Stimulated activated naive B cell treated with anti-CD40 and anti-IgM and Interleukin-4, amounts not matched to agents 10 μg/mL and 1 μg/mL and 100 μg/mL, for 72 hours (primary cell): ENCODE data around the gene FCER2.

ENCODE experiments used
- ATAC-seq, 2 donors: fragments of 150-1000 bp; cut with Tn5 transposase; replicated peaks; 2 replicates each; pipeline ENCODE4 v1.10.0; 2021; ENCODE audit warnings: moderate library complexity in 1 of 2
- DNase-seq: peaks from one replicate; pipeline ENCODE4 v3.0.0; 2021
- H3K27ac Mint-ChIP-seq: one replicate; pipeline ENCODE4 v1.8.0; 2022; ENCODE audit warnings: mild to moderate bottlenecking, mixed read lengths
- H3K27me3 Mint-ChIP-seq, 2 donors: one replicate each; pipeline ENCODE4 v1.8.0; 2022; ENCODE audit warnings: mixed read lengths in 2 of 2
- H3K36me3 Mint-ChIP-seq, 2 donors: one replicate each; pipeline ENCODE4 v1.8.0; 2022; ENCODE audit warnings: mixed read lengths in 2 of 2, mild to moderate bottlenecking in 1 of 2
- H3K4me1 Mint-ChIP-seq, 2 donors: one replicate each; pipeline ENCODE4 v1.8.0; 2022; ENCODE audit warnings: mixed read lengths in 2 of 2, mild to moderate bottlenecking in 1 of 2
- H3K4me3 Mint-ChIP-seq, 2 donors: one replicate each; pipeline ENCODE4 v1.8.0; 2022; ENCODE audit warnings: mild to moderate bottlenecking in 2 of 2, mixed read lengths in 2 of 2, moderate library complexity in 1 of 2
- H3K9me3 Mint-ChIP-seq, 2 donors: one replicate each; pipeline ENCODE4 v1.8.0; 2022; ENCODE audit warnings: mixed read lengths in 2 of 2, mild to moderate bottlenecking in 1 of 2

FCER2 gene

DNA sequence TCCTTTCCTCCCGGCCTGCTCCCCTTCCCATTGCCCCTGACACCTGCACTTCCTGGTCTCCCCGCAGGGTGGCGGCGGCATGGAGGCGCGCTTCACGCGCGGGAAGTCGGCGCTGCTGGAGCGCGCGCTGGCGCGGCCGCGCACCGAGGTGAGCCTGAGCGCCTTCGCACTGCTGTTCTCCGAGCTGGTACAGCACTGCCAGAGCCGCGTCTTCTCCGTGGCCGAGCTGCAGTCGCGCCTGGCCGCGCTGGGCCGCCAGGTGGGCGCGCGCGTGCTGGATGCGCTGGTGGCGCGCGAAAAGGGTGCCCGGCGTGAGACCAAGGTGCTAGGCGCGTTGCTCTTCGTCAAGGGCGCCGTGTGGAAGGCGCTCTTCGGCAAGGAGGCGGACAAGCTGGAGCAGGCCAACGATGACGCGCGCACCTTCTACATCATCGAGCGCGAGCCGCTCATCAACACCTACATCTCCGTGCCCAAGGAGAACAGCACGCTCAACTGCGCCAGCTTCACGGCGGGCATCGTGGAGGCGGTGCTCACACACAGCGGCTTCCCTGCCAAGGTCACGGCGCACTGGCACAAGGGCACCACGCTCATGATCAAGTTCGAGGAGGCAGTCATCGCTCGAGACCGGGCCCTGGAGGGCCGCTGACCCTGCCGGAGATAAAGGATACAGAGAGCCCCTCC lies 19.6 kb downstream of the FCER2 start:
- peaks cover 5 to 6% of the 10 kb centered on the region in 2 donors for H3K27me3 Mint-ChIP-seq
- no peak for ATAC-seq
- peaks cover 35 to 48% of the 10 kb centered on the region in 2 donors for H3K36me3 Mint-ChIP-seq
- DNase-seq = no peak
- H3K9me3 Mint-ChIP-seq = no peaks in the 10 kb centered on the region
- H3K4me3 Mint-ChIP-seq = peak overlapping the region; percentile 96 to 97
- peaks cover 47 to 78% of the 10 kb centered on the region in 2 donors for H3K4me1 Mint-ChIP-seq
- peak overlapping the region; percentile 98 for H3K27ac Mint-ChIP-seq

DNA sequence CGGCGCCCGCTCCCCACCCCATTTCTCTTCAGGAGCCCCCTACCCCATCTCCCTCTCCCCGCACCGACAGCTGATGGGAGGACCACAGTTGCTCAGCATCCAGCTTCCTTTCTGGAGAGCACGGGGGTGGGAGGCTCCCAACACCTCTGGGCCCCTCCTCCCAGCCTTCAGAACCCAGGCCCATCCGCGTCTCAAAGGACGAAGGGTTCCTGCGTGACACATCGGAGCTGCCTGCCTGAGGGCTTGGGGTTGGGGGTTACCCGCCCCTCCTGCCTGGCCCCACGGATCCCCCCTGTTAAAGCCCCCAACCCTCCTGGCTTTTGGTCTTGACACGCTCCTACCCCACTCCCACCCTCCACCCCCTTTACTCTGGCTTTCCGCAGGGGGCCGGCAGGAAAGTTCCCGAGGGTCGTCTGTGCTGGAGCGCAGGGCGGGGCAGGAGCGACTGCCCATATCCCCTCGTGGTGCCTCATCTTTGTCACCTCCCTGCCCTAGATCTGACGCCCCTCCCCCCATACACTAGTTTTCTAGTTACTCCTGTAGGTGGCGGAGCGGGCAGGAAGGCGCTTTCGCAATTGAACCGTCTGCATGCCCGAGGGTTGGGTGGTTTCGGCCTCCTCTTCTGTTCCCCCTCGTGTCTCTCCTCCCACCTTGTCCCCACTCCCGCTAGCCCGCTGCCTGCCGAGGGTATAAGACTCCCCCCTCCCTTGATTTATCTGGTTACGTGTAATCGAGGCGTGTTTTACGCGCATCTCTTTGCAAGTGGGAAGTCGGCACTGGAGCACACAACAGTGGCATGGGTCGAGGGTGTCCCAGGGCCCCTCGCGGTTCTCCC lies 20.4 kb downstream of the FCER2 start:
- peak overlapping the region; percentile 96 to 97 for H3K4me3 Mint-ChIP-seq
- peaks cover 50 to 81% of the 10 kb centered on the region in 2 donors for H3K4me1 Mint-ChIP-seq
- H3K27ac Mint-ChIP-seq = peak overlapping the region; percentile 98
- DNase-seq (peak; percentile 85), ATAC-seq (peak; percentile 42 to 58)
- H3K9me3 Mint-ChIP-seq = no peaks in the 10 kb centered on the region
- H3K36me3 Mint-ChIP-seq = peaks cover 30 to 42% of the 10 kb centered on the region in 2 donors
- H3K27me3 Mint-ChIP-seq = peaks cover 9% of the 10 kb centered on the region in 2 donors

DNA sequence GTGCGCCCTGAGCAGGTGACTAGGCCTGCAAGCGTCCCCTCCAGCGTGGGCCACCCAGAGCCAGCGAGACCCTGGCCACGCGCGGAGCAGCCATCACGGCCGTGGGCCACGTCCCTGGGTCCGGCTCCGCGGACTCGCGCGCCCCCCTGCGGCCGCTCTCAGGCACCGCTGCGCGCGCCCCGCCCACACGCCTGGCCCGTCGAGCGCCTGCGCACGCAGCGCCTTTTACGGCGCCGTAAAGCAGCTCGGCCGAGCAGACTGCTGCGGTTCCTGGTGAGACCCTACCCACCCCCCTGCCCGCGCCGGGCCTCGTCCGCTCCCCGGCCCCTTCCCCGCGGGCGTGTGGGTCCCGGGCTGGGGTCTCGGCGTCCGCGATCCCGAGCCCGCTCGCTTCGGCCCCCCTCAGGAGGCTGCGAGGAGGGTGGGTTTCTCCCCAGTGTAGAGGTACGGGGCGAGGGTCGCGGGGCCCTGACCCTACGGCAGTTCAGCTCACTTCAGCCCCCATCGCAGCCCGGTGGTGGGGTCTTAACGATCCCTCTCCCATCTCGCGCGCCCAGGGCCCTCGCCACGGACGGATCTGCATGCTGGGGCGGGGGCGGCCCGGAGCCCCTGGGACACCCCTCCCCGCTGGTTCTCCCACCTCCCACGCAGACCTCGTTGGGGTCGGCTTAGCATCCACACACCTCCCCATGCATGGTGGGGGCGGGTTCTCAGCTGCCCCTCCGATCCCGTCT lies 21.2 kb downstream of the FCER2 start, which contains the start of gene TRAPPC5:
Gene TRAPPC5, plus strand, starts transcription at position 228 of the 734 bp plus-strand sequence. CDS start 1,421 bp downstream, outside the sequence.
- Mint-ChIP-seq H3K9me3 (no peaks in the 10 kb centered on the region), H3K27me3 (peaks cover 12 to 13% of the 10 kb centered on the region in 2 donors), H3K4me3 (peak within 1 kb of the TSS; percentile 96 to 97), H3K27ac (peak within 1 kb of the TSS; percentile 98), H3K4me1 (peaks cover 50 to 81% of the 10 kb centered on the region in 2 donors), H3K36me3 (peaks cover 25 to 36% of the 10 kb centered on the region in 2 donors)
- DNase-seq = peak; percentile 85
- ATAC-seq = peak; percentile 14 to 35

DNA sequence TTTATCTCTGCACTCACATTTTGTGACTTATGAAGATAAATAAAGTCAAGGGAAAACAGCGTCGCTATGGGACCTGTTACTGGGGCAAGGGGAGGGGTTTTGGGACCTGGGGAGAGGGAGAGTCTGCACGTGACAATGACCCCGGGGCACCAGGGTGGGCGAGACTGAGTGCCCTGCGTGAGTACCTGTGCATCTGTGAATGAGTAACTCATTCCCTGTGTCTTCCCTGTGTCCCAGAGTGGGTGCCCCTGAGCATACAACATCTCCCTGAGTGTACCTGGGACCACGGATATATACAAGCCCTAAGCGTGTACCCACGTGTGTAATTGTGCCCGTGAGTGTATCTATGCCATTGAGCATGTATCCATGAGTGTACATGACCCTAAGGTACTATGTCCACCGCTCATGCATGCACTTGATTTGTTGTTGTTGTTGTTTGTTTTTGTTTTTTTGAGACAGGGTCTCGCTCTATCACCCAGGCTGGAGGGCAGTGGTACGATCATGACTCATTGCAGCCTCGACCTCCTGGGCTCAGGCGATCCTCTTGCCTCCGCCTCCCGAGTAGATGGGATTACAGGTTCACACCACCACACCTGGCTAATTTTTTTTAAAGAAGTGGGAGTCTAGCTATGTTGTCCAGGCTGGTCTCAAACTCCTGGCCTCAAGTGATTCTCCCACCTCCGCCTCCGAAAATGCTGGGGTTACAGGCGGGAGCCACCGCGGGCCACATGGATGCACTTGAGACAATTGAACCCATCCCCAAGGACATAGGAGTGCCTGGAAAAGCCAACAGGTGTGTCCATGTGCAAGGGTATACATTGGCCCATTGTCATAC lies 21.9 kb downstream of the FCER2 start:
- Mint-ChIP-seq H3K27ac (peak overlapping the region; percentile 93), H3K27me3 (peaks cover 12 to 15% of the 10 kb centered on the region in 2 donors), H3K36me3 (peaks cover 21 to 29% of the 10 kb centered on the region in 2 donors), H3K9me3 (no peaks in the 10 kb centered on the region), H3K4me3 (peak overlapping the region; percentile 96 to 97), H3K4me1 (peaks cover 45 to 75% of the 10 kb centered on the region in 2 donors)
- ATAC-seq = no peak
- DNase-seq = no peak

DNA sequence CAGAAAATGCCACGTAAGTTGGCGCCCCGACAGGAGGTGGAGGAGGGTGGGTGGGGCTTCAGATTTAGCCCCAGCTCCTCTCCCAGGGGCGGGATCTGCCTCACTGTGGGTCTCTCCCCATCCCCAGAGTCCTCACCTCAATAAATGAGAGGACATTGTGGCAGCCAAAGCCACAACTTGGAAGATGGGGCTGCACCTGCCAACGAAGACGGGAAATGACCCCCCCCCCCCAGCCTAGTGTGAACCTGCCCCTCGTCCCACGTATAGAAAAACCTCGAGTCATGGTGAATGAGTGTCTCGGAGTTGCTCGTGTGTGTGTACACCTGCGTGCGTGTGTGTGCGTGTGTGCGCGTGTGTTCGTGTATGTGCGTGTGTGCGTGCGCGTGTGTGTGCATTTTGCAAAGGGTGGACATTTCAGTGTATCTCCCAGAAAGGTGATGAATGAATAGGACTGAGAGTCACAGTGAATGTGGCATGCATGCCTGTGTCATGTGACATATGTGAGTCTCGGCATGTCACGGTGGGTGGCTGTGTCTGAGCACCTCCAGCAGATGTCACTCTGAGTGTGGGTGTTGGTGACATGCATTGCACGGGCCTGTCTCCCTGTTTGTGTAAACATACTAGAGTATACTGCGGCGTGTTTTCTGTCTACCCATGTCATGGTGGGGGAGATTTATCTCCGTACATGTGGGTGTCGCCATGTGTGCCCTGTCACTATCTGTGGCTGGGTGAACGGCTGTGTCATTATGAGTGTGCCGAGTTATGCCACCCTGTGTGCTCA lies 22.8 kb downstream of the FCER2 start:
- H3K4me1 Mint-ChIP-seq = peaks cover 47 to 75% of the 10 kb centered on the region in 2 donors

DNA sequence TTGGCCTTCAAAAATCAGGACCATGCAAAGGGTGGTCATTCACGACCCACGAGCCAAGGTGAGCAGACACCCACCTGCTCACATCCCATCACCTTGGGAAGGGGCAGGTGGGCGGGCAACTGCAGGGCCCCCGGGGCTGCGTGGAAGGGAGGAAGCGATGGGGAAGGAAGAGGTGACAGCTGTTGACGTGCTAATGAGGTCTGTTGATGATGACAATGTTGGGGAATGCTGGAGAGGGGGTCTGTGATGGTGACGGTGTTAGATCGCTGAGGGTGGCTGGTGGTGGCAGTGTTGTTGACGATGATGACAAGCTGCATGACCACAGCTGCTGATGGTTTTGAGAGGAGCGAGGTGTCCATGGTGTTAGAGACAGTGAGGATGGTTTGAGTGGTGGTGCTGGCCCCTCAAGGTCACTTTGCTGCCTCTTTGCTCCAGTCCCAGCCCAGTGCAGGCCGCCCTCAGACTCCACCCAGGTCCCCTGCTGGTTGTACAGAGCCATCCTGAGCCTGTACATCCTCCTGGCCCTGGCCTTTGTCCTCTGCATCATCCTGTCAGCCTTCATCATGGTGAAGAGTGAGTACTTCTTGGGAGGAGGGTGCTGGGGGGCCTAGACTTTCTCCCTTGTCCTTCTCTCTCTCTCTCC lies 24.1 kb downstream of the FCER2 start:
- Mint-ChIP-seq H3K36me3 (peaks cover 12 to 14% of the 10 kb centered on the region in 2 donors), H3K9me3 (peaks cover 0 to 2% of the 10 kb centered on the region in 2 donors), H3K4me1 (peaks cover 45 to 65% of the 10 kb centered on the region in 2 donors), H3K27ac (peak overlapping the region; percentile 53), H3K4me3 (no peak overlapping the region), H3K27me3 (peaks cover 30 to 32% of the 10 kb centered on the region in 2 donors)
- no peak for DNase-seq
- ATAC-seq = no peak

More for the DNA sequence above, 22.8 kb downstream of the FCER2 start:
- DNase-seq = peak; percentile 74
- H3K4me3 Mint-ChIP-seq = peak overlapping the region; percentile 39 to 69
- H3K36me3 Mint-ChIP-seq = peaks cover 21 to 26% of the 10 kb centered on the region in 2 donors
- peak overlapping the region; percentile 93 for H3K27ac Mint-ChIP-seq
- no peaks in the 10 kb centered on the region for H3K9me3 Mint-ChIP-seq
- peaks cover 18 to 20% of the 10 kb centered on the region in 2 donors for H3K27me3 Mint-ChIP-seq
- peak; percentile 67 to 72 for ATAC-seq

DNA sequence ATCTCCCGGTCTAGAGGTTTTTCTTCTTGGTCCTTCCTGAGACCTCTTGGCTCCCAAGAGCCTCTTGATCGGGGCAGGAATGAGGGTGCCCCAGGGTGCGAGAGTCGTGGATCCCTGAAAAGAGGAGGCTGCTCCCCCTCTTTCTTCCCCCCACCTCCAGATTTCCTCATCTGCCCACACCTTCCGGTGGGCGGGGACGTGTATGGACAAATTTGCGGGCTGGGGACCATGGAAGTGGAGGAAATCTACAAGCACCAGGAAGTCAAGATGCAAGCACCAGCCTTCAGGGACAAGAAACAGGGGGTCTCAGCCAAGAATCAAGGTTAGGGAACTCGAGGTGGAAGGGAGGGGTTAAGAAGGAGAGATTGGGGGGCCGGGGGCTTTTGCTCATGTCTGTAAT lies 25.1 kb downstream of the FCER2 start, which contains the start of gene MCEMP1:
Gene MCEMP1, plus strand, starts transcription at position 237 of the 400 bp plus-strand sequence. Its CDS starts 31 bp downstream, at position 268.
- peak within 1 kb of the TSS; percentile 51 to 62 for H3K4me3 Mint-ChIP-seq
- H3K27me3 Mint-ChIP-seq = peaks cover 36 to 38% of the 10 kb centered on the region in 2 donors
- DNase-seq = no peak
- ATAC-seq = no peak
- H3K9me3 Mint-ChIP-seq = peaks cover 0 to 2% of the 10 kb centered on the region in 2 donors
- H3K4me1 Mint-ChIP-seq = peaks cover 41 to 56% of the 10 kb centered on the region in 2 donors
- H3K27ac Mint-ChIP-seq = peak within 1 kb of the TSS; percentile 42
- H3K36me3 Mint-ChIP-seq = peaks cover 7 to 8% of the 10 kb centered on the region in 2 donors

DNA sequence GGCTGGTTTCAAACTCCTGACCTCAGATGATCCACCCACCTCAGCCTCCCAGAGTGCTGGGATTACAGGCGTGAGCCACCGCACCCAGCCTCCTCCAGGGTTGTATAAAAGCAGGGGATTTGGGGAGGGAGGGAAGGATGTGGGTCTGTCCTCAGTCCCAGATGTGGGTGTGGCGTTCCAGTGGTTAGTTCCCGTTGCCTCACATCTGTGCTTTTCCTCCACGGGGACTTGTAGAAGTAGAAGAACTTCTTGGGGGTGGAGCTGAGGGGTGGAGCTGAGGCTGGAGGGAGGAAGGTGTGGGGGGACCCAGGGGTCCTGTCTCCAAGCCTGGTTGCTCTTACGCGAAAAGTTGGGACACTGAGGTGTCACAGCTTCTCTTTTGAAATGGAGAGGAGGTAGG lies 25.6 kb downstream of the FCER2 start:
- peaks cover 38 to 51% of the 10 kb centered on the region in 2 donors for H3K4me1 Mint-ChIP-seq
- peaks cover 3 to 4% of the 10 kb centered on the region in 2 donors for H3K36me3 Mint-ChIP-seq
- H3K27me3 Mint-ChIP-seq = peaks cover 39 to 41% of the 10 kb centered on the region in 2 donors
- ATAC-seq (no peak), DNase-seq (no peak)
- peaks cover 0 to 2% of the 10 kb centered on the region in 2 donors for H3K9me3 Mint-ChIP-seq
- peak overlapping the region; percentile 51 to 62 for H3K4me3 Mint-ChIP-seq
- H3K27ac Mint-ChIP-seq = peak overlapping the region; percentile 42

DNA sequence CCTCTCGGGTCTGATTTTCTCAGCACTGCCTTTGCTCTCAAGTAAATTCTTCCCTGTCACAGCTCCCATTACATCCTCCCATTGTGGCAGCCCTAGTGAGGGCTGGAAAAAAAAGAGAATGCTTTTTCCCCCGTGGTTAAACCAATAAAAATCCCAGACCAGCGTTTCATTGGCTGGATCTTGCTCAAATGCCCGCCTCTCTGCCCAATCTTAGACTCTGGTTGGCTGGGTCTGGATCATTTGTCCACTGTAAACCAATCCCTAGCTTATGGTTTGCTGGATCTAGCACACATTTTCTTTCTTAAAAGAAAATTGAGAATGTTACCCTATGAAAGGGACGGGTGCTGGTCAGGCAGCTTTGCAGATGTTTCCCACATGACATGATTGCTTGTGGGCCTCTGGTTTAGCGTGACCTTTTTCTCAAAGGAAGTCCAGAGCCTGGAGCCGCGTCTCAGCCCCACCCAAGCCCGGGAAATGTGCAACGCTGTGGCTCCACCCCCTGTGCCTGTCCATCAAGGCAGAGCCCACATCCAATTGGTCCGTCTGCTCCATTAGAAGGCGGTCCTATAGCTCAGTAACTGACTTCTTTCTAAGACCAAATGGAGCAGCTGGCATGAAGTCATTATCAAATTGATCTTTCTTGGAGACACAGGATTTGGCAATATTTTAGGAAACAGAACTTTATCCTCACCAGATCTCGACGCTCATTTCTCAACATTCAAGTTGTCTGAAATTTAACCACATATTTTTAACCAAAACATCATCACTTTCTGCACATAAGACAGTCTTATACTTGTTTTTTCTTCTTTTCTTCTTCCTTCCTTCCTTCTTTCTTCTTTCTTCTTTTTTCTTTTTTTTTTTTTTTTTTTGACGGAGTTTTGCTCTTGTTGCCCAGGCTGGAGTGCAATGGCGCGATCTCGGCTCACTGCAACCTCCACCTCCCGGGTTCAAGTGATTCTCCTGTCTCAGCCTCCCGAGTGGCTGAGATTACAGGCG lies 27.6 kb downstream of the FCER2 start:
- no peak overlapping the region for H3K4me3 Mint-ChIP-seq
- H3K27ac Mint-ChIP-seq = peak overlapping the region; percentile 14
- H3K36me3 Mint-ChIP-seq = peaks cover 0 to 3% of the 10 kb centered on the region in 2 donors
- H3K9me3 Mint-ChIP-seq = peaks cover 0 to 2% of the 10 kb centered on the region in 2 donors
- ATAC-seq (peak in 1 of 2 donors; percentile 28), DNase-seq (no peak)
- peaks cover 37 to 44% of the 10 kb centered on the region in 2 donors for H3K4me1 Mint-ChIP-seq
- peaks cover 54 to 57% of the 10 kb centered on the region in 2 donors for H3K27me3 Mint-ChIP-seq

DNA sequence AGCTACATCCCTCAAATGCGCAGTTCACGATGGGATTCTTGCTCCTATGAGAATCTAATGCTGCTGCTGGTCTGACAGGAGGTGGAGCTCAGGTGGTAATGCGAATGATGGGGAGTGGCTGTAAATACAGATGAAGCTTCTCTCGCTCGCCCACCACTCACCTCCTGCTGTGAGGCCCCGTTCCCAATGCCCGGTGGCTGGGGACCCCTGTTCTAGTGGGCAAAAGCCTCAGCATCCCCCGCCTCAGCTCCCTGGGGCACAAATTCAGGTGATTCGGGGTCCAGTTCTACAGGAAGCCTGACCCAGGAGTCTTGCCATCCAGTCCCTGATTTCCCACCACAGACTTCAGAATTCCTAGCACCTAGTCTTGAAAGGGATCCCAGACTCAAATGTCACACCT lies 29.4 kb downstream of the FCER2 start:
- Mint-ChIP-seq H3K4me3 (no peak overlapping the region), H3K27me3 (peaks cover 52 to 58% of the 10 kb centered on the region in 2 donors), H3K9me3 (peaks cover 0 to 2% of the 10 kb centered on the region in 2 donors), H3K4me1 (peaks cover 25 to 28% of the 10 kb centered on the region in 2 donors), H3K27ac (no peak overlapping the region), H3K36me3 (peaks cover 0 to 3% of the 10 kb centered on the region in 2 donors)
- DNase-seq (no peak), ATAC-seq (no peak)

DNA sequence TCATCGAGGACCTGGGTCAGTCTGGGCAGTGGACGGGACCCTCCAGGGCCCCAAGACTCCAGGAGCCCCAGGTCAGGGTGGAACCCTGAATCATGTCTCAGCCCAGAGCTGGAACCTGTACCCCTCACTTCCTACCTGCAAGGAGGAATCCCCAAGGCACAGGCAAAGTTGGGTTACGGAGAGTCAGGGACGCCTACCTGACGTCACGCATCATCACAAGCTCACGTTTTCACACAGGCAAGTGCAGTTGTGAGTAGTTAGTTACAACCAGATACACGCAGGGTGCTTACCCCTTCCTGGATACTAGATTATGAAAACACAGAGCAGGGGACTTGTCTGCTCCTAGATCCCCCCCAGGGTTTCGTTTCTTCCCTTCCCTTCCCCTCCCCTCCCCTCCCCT lies 31.1 kb downstream of the FCER2 start:
- peaks cover 11 to 14% of the 10 kb centered on the region in 2 donors for H3K4me1 Mint-ChIP-seq
- peaks cover 0 to 2% of the 10 kb centered on the region in 2 donors for H3K9me3 Mint-ChIP-seq
- no peak overlapping the region for H3K27ac Mint-ChIP-seq
- peaks cover 0 to 3% of the 10 kb centered on the region in 2 donors for H3K36me3 Mint-ChIP-seq
- H3K4me3 Mint-ChIP-seq = peak overlapping the region; percentile 71 to 80
- peaks cover 53 to 61% of the 10 kb centered on the region in 2 donors for H3K27me3 Mint-ChIP-seq
- ATAC-seq = peak in 1 of 2 donors; percentile 26
- DNase-seq = no peak
